Fibroblast of lung (primary cell): ENCODE results near the gene MRPL33. TPM values are rescaled to one million over a fixed set of nuclear protein-coding genes. Genes with fewer than 3 reads are reported as not detected.

Experiments
- DNase-seq, 2 donors: peaks; one replicate each; pipeline versions ENCODE4 v3.0.0 to v3.0.0-alpha.2; 2010; ENCODE audit warnings: low read depth in 2 of 2
- H2AFZ ChIP-seq: 2 replicates; pipeline ENCODE4 v1.5.1; 2012; ENCODE audit warnings: low read length, control low read depth, inconsistent platforms
- H3K27ac ChIP-seq: 2 replicates; pipeline ENCODE4 v1.5.1; 2011; ENCODE audit warnings: low read length, control low read depth; ENCODE audit not compliant: insufficient read depth
- H3K27me3 ChIP-seq: 2 replicates; pipeline ENCODE4 v1.5.1; 2011; ENCODE audit warnings: mild to moderate bottlenecking, low read length; ENCODE audit not compliant: control insufficient read depth, insufficient read depth
- H3K36me3 ChIP-seq: 2 replicates; pipeline ENCODE4 v1.5.1; 2011; ENCODE audit warnings: low read length; ENCODE audit not compliant: control insufficient read depth, insufficient read depth
- H3K4me1 ChIP-seq: 2 replicates; pipeline ENCODE4 v1.5.1; 2011; ENCODE audit warnings: low read length; ENCODE audit not compliant: control insufficient read depth, insufficient read depth; ENCODE audit errors: extremely low read depth
- H3K4me2 ChIP-seq: 2 replicates; pipeline ENCODE4 v1.5.1; 2011; ENCODE audit warnings: low read length, control low read depth; ENCODE audit not compliant: insufficient read depth; ENCODE audit errors: extremely low read depth
- H3K4me3 ChIP-seq, 4 experiments: fragments of 200-600 bp in 1 of 4; sonication (generic) in 1 of 4; replicated peaks in 1 of 4; 2 replicates each; pipeline ENCODE4 v1.5.1; 2011 to 2016; ENCODE audit warnings: low read length in 4 of 4, low read depth in 3 of 4, mild to moderate bottlenecking in 3 of 4, control low read depth in 2 of 4, inconsistent platforms in 1 of 4, mixed read lengths in 1 of 4; ENCODE audit not compliant: insufficient read depth in 1 of 4; ENCODE audit errors: control extremely low read depth in 1 of 4
- H3K79me2 ChIP-seq: 2 replicates; pipeline ENCODE4 v1.5.1; 2012; ENCODE audit warnings: mild to moderate bottlenecking, low read length, inconsistent platforms; ENCODE audit not compliant: control insufficient read depth, insufficient read depth
- H3K9ac ChIP-seq: 2 replicates; pipeline ENCODE4 v1.5.1; 2011; ENCODE audit warnings: mild to moderate bottlenecking, low read length, control low read depth; ENCODE audit not compliant: insufficient read depth
- H3K9me3 ChIP-seq: 2 replicates; pipeline ENCODE4 v1.5.1; 2012; ENCODE audit warnings: low read depth, low read length; ENCODE audit not compliant: control insufficient read depth, insufficient read depth
- H4K20me1 ChIP-seq: 2 replicates; pipeline ENCODE4 v1.5.1; 2011; ENCODE audit warnings: low read length; ENCODE audit not compliant: control insufficient read depth, insufficient read depth; ENCODE audit errors: extremely low read depth
- EZH2 ChIP-seq: IDR thresholded peaks from 2 replicates; pipeline ENCODE4 v1.5.1; 2012; ENCODE audit warnings: low read length, control low read depth, mild to moderate bottlenecking; ENCODE audit errors: missing control alignments
- polyA plus RNA-seq, 2 donors: library from polyadenylated mRNA; depleted of rRNA in 1 of 2; stranded (reverse) in 1 of 2; unstranded in 1 of 2; fragments of >200 nt; gene quantifications; 2 replicates each; pipeline ENCODE4 v1.2.1, GENCODE V29; 2011 to 2012; ENCODE audit warnings: missing spikeins in 1 of 2
- total RNA-seq: library from RNA; depleted of rRNA; stranded (reverse); fragments of >200 nt; gene quantifications from 2 replicates; pipeline ENCODE4 v1.2.1, GENCODE V29; 2014
- TF ChIP-seq, protein P1 (sequence below), 2 donors: IDR thresholded peaks in 1 of 2; conservative IDR thresholded peaks in 1 of 2; 1 replicate in 1 of 2; 2 replicates in 1 of 2; pipeline ENCODE4 v1.5.1; 2011 to 2012; ENCODE audit warnings: low read length in 2 of 2, control low read depth in 1 of 2, inconsistent platforms in 1 of 2, low read depth in 1 of 2, mild to moderate bottlenecking in 1 of 2

MRPL33 gene
- total and polyA plus RNA-seq, 2 donors (not counting 1 experiment from before 2014, with no cell fraction given): 85.9 to 178 TPM

- no peak for TF ChIP-seq EZH2
- TF ChIP-seq, protein P1, sequence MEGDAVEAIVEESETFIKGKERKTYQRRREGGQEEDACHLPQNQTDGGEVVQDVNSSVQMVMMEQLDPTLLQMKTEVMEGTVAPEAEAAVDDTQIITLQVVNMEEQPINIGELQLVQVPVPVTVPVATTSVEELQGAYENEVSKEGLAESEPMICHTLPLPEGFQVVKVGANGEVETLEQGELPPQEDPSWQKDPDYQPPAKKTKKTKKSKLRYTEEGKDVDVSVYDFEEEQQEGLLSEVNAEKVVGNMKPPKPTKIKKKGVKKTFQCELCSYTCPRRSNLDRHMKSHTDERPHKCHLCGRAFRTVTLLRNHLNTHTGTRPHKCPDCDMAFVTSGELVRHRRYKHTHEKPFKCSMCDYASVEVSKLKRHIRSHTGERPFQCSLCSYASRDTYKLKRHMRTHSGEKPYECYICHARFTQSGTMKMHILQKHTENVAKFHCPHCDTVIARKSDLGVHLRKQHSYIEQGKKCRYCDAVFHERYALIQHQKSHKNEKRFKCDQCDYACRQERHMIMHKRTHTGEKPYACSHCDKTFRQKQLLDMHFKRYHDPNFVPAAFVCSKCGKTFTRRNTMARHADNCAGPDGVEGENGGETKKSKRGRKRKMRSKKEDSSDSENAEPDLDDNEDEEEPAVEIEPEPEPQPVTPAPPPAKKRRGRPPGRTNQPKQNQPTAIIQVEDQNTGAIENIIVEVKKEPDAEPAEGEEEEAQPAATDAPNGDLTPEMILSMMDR (conservative IDR thresholded peaks at IDR 0.05 in 1 of 2, IDR thresholded peaks at IDR 0.05 in 1 of 2; ENCODE audit: low read depth in 1 of 2, low read length in 2 of 2): no peak
- Histone ChIP-seq H3K4me1 (peaks cover 3% of the 10 kb centered on the region), H3K4me2 (no peak overlapping the region), H3K4me3 (no peak overlapping the region), H3K36me3 (no peaks in the 10 kb centered on the region), H2AFZ (no peak overlapping the region), H3K9me3 (no peaks in the 10 kb centered on the region), H4K20me1 (no peaks in the 10 kb centered on the region), H3K27ac (no peak overlapping the region), H3K27me3 (no peaks in the 10 kb centered on the region), H3K9ac (no peak overlapping the region), H3K79me2 (no peaks in the 10 kb centered on the region)
- peak; percentile 77 to 82 for DNase-seq
These were observed 33.7 kb upstream of the MRPL33 start for GRCh38 chr2:27737676-27738348.

GRCh38 chr2:27738349-27739057 is 33.0 kb upstream of the MRPL33 start:
- no peaks in the 10 kb centered on the region for H3K9me3 ChIP-seq
- H3K27ac ChIP-seq: no peak overlapping the region
- no peak overlapping the region for H2AFZ ChIP-seq
- H3K4me2 ChIP-seq: no peak overlapping the region
- H3K36me3 ChIP-seq: no peaks in the 10 kb centered on the region
- no peak overlapping the region for H3K4me3 ChIP-seq
- H3K27me3 ChIP-seq: no peaks in the 10 kb centered on the region
- no peaks in the 10 kb centered on the region for H4K20me1 ChIP-seq
- H3K9ac ChIP-seq: no peak overlapping the region
- H3K79me2 ChIP-seq: no peaks in the 10 kb centered on the region
- TF ChIP-seq, protein P1 (conservative IDR thresholded peaks at IDR 0.05 in 1 of 2, IDR thresholded peaks at IDR 0.05 in 1 of 2; ENCODE audit: low read depth in 1 of 2, low read length in 2 of 2): no peak
- no peak for TF ChIP-seq EZH2
- DNase-seq: no peak
- H3K4me1 ChIP-seq: peaks cover 3% of the 10 kb centered on the region

DNA sequence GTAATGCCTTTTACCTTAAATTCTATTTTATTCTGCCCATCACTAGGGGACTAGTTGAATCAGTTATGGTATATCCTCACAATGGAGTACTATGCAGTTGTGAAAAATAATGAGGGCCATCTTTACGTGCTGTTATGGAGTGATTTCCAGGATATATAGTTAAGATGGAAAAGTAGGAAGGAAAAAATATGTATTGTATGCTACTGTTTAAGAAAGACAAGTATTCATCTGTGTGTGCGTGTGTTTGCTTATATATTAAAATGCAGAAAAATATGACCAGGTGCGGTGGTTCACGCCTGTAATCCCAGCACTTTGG is 32.5 kb upstream of the MRPL33 start:
- Histone ChIP-seq H3K9me3 (no peaks in the 10 kb centered on the region), H3K4me2 (no peak overlapping the region), H4K20me1 (no peaks in the 10 kb centered on the region), H3K4me1 (peaks cover 3% of the 10 kb centered on the region), H3K9ac (no peak overlapping the region), H3K79me2 (no peaks in the 10 kb centered on the region), H2AFZ (no peak overlapping the region), H3K36me3 (no peaks in the 10 kb centered on the region), H3K4me3 (no peak overlapping the region), H3K27me3 (no peaks in the 10 kb centered on the region), H3K27ac (no peak overlapping the region)
- TF ChIP-seq EZH2: no peak
- TF ChIP-seq, protein P1 (conservative IDR thresholded peaks at IDR 0.05 in 1 of 2, IDR thresholded peaks at IDR 0.05 in 1 of 2; ENCODE audit: low read depth in 1 of 2, low read length in 2 of 2): no peak
- DNase-seq: no peak
